Stimulated activated CD8-positive, alpha-beta memory T cell treated with anti-CD3 and anti-CD28 coated beads, Interleukin-7, amount 100 ng/mL, for 48 hours (primary cell): ENCODE measurements around the gene FBXO28.
"Not testable (repeated sequence)": the region's sequence is repeated elsewhere in the genome, so short reads cannot be mapped to it uniquely, and the experiment has no call there.

Experiments
- DNase-seq, 2 donors: peaks; one replicate each; pipeline ENCODE4 v3.0.0-alpha.2; 2020; ENCODE audit warnings: low read depth in 1 of 2; ENCODE audit errors: extremely low read depth in 1 of 2

FBXO28 gene

GRCh38 chr1:224113918-224114786 is at the start of gene FBXO28:
Gene FBXO28 (plus strand): TSS chr1:224114111. CDS start chr1:224114130, 19 bp downstream.
- peak; percentile 85 to 96 for DNase-seq

GRCh38 chr1:224064150-224064549 is 49.8 kb upstream of the FBXO28 start:
- DNase-seq: no peak

DNA sequence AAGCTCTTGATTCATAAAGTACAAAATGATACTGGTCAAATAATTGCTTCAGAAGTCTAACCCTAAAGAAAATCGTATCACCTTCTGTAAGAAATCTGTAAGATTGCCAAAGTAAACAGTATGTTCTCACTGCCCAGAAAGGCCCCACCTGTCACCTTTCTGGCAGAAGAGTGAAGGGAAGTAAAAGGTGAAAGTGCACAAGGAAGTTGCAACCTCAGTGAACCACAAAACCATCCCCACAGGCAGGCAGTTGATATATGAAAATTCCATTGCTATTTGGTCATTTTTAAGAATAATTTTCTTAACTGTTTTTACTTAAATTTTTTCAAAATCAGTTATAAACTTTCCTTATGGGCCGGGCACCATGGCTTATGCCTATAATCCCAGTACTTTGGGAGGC is 48.5 kb upstream of the FBXO28 start:
- DNase-seq: no peak

DNA sequence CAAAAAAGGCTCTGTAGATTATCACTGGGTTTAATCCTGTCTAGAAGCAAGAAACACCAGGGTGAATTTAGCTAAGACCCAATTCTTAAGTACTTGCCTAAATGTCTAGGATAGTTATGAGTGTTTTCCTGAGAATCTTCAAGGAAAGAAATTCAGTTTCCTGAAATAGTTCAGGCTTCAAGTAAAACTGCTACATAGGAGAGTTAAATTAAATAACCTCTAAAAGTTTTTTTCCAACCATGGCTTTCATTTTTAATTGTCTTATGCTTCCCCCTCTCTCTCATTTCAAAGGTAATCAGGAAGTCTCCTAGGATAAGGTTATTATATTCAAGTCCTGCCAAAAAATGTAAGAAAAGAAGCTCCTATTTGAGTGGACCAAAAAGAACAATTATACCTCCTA is 46.7 kb upstream of the FBXO28 start:
- DNase-seq: no peak

DNA sequence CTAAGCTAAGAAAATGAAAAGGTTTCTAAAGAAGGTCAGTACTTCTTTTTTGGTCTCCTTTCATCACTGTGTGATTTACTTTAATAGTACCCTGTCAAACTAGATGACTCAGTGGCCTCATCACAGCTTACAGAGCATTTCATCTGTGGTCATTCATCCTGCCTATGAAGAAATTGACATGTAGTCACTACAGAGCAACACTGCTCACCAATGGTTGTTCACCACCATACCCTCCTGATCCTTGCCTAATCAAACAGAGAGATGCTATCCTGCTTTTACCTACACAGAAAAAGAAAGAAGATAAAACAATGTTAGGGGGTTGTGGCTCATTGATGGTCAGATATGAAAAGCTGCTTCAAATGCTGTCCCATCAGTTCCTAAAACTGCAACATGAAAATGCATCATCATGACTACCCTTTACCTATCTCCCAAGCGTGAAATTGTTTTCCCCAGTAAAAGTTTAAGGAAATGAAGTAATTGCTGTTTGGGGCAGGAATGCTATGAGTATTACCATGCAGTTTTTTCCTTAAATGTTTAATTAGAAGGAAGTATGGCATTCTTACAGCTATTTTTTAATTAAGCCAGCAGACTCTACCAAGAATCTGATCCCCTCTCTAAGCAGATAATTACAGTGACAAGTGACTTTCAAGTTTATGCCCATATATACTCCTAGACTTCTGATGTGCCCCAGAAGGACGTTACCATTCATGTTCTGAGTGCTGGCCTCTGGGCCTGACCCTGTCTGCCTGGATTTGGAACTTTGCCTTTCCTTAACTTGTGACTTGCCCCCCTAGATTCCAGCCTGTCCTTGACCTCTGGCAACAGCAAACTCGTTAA is 46.1 kb upstream of the FBXO28 start:
- DNase-seq: no peak

DNA sequence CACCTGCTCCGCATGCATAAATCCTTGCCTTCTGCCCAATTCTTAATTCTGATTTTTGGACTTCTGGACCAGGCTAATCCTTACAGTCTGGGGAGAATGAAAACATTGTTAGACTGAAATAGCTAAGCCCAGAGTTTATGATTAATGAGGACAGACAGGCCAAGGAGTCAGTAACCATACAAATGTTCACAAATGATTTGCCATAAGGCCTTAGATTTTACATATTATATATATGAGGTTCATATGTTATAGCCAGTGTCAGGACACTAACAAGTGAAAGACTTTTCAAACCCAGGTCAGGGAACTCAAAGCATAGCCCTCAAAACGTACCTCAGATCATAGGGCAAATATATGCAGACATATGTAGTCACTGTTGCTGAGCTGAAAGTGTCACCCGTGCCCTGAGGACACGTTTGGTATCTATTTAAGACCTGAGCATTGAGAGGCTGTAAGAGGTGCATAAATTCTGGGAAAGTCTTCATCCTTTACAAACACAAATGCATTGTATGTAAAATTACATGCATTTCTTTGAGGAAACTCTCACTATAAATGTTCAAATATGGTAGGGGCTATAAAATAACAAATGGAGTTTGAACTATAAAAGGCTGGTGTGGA is 45.3 kb upstream of the FBXO28 start:
- no peak for DNase-seq

DNA sequence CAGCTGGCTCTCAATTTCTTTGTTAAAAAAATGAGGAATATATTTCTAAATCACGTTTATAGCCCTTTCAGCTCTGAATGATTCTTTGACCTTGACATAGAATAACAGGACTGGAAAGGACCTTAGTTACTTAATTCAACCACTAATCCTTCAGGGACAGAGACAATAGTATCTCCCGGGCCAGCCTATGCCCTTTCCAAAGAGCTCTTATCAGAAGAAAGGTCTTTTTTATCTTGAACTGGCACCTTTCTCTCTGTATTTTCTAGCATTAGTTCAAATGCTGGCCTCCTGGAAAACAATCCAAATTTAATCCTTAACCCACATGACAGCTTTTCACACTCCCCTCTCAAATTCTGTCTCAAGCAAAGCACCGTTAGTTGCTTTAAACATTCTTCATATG is 44.8 kb upstream of the FBXO28 start:
- no peak for DNase-seq

DNA sequence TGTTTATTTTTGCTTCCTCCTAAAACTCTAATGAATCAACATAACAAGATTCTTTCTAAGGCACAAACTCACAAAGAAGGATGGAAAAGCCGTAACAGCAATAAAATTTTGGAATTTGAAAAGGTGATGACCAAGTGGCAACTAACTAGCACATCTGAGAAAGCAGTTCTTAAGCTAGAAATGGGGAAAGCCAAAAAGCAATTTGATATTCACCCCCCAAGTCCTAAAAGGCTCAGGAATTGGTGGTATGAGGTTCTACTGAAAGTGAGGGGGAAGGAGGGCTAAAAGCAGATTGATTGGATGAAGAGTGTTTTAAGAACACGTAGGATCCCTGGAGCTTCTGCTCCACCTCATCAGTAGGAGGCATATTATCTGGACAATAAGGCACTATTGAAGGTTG is 43.4 kb upstream of the FBXO28 start:
- DNase-seq: no peak

GRCh38 chr1:224076407-224076806 is 37.5 kb upstream of the FBXO28 start:
- no peak for DNase-seq

DNA sequence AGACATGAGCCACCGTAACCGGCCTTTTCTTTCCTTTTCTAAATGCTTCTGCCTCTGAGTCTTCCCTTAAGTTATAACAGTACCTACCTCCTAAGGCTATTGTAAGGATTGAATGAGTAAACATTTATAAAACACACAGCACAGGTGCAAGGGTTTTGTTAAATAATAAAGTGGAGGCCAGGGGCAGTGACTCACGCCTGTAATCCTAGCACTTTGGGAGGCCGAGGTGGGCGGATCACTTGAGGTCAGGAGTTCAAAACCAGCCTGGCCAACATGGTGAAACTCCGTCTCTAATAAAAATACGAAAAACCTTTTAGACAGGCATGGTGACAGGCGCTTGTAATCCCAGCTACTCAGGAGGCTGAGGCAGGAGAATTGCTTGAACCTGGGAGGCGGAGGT is 34.3 kb upstream of the FBXO28 start:
- not testable (repeated sequence) for DNase-seq

GRCh38 chr1:224080115-224080774 is 33.7 kb upstream of the FBXO28 start:
- DNase-seq: no peak

DNA sequence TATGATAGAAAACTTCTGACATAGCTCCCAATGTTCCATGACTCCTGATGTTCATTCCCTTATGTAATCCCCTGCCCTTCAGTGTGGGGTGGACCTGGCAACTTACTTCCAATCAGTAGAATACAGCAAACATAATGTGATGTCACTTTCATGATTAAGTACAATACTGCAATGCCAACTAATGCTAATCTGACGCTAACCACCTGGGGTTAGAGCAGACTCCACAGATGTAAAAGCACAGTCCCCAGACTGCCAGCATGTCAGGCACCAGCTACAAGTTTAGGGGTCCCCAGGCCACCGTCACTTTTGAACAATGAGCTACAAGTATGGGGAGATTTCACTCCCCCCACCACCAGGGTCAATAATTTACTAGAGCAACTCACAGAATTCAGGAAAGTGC is 32.3 kb upstream of the FBXO28 start:
- DNase-seq: no peak

- DNase-seq: no peak
Measured at GRCh38 chr1:224082146-224082545, 31.8 kb upstream of the FBXO28 start.

- DNase-seq: no peak
Measured at GRCh38 chr1:224084867-224085266, 29.0 kb upstream of the FBXO28 start.

GRCh38 chr1:224085421-224086108 is 28.3 kb upstream of the FBXO28 start:
- no peak for DNase-seq

DNA sequence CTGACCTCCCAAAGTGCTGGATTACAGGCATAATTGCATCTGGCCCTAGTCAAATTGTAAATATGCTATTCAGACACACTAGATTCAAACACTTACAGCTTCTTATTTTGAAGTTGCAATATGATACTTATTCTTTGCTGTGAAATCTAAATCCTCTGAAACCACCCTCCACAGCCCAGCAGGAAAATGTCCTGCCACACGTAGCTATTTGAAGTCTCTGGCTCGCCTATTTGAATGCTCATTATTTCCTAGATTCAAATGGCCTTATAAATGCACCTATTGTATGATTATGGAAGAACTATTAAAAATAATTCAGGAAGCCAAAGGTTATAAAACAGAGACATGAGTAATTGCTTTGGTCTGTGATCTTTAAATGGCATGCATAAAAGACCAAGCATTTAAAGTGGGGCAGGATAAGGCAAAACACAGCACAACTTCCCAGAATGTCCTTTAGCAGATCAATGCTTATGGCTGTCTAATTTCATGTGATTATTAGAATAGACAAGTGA is 26.6 kb upstream of the FBXO28 start:
- DNase-seq: no peak

GRCh38 chr1:224089583-224089982 is 24.3 kb upstream of the FBXO28 start:
- no peak for DNase-seq

- DNase-seq: no peak
Measured at GRCh38 chr1:224090116-224090515, 23.8 kb upstream of the FBXO28 start.

GRCh38 chr1:224092111-224092510 is 21.8 kb upstream of the FBXO28 start:
- no peak for DNase-seq

- no peak for DNase-seq
Measured at GRCh38 chr1:224092601-224093000, 21.3 kb upstream of the FBXO28 start.
